Activated effector memory CD4-positive, alpha-beta T cell treated with Interleukin-2 at 50 U/mL for 16 hours (primary cell): ENCODE data around the gene IFT122.

Experiments used
- DNase-seq: peaks from one replicate; pipeline ENCODE4 v3.0.0-alpha.2; 2020

Gene IFT122

GRCh38 chr3:129442486-129442885 is 2.5 kb downstream of the IFT122 start:
- DNase-seq: no peak

GRCh38 chr3:129442947-129443346 is 2.9 kb downstream of the IFT122 start:
- no peak for DNase-seq

DNA sequence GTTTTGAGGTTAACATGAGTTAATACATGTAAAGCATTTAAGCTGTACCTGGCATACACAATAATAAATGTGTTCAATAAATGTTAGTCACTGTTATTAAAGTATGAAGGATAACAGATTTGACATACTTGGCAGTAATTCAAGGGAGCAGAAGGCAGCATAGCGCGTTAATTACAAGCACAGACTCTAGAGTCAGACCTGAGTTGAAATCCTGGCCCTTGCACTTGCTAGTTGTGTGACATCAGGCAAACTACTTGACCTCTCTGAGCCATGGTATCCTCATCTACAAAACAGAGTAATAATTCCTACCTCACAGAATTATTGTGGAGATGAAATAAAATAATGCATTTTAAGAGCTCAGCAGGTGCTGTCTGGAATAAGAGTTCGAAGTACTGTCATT is 5.4 kb downstream of the IFT122 start:
- DNase-seq: no peak

GRCh38 chr3:129446926-129447325 is 6.9 kb downstream of the IFT122 start:
- no peak for DNase-seq

DNA sequence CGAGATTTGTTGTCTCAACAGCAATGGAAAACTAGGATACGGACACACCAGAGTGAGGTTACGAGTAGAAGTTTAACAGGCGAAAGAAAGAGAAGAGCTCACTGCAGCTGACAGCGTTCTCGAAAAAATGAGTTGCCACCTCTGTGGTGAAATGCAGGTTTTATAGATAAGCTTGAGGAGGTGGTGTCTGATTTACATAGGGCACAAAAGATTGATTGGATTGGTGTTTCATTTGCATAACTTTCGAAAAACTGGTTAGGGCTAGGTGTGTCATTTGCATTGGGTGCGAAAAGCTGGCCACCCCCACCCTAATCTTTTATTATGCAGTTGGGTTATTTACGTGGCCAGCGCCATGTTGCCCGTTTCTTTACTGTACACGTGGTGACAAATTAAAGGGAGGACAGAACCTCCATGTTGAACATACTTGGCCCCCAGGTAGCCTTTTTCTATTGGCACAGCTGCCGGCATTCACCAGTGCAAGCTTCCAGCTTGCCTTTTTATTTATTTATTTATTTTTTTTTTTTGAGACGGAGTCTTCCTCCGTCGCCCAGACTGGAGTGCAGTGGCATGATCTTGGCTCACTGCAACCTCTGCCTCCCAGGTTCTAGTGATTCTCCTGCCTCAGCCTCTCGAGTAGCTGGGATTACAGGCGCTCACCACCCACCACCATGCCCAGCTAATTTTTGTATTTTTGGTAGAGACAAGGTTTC is 8.3 kb downstream of the IFT122 start:
- DNase-seq: no peak

DNA sequence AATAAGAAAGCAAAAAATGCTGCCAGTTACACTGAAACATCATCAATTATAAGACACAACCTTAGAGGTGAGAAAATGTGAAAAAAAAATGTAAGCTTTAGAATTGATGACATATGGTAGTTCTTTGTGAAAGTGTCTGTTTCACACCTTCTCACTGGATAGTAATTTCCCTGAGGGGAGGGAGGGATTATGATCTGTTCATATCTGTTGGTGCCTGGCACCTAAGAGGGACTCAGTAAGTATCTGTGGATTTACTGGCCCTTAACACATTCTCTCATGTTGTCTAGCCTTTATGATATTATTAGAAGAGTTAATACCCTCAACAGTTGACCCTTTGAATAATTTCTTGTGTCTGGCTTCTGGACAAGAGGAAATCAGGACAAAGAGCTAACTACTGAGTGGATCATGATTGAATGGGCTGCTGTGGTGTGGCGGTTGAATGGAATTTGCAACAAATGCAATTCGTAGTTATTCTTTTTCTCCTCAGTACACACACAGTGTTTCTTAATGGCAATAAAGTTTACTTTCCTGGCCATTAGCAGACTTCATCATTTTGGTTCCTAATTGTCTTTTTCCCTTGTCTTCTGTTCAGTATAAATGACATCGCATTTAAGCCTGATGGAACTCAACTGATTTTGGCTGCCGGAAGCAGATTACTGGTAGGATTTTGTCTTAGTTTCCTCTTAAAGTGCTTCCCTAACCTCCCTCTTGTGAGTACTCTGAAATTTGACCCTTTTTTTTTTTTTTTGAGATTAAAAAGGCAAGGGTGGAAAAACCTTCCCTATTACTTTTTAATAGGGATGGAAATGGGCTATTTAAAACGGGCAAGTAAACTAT is 9.5 kb downstream of the IFT122 start:
- DNase-seq: no peak

- no peak for DNase-seq
Observed at GRCh38 chr3:129453732-129454131, 13.7 kb downstream of the IFT122 start.

DNA sequence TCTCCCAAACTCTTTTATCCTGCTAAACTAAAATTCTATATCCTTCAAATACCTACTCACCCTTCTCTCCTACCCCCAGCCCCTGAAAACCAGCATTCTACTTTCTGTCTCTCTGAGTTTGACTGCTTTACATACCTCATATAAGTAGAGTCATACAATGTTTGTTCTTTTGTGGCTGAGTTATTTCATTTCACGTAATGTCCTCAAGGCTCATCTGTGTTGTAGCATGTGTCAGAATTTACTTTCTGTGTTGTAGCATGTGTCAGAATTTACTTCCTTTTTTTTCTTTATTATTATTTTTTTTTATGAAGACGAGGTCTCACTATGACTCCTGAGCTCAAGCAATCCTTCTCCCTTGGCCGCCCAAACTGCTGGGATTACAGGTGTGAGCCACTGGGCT is 20.1 kb downstream of the IFT122 start:
- DNase-seq: no peak

DNA sequence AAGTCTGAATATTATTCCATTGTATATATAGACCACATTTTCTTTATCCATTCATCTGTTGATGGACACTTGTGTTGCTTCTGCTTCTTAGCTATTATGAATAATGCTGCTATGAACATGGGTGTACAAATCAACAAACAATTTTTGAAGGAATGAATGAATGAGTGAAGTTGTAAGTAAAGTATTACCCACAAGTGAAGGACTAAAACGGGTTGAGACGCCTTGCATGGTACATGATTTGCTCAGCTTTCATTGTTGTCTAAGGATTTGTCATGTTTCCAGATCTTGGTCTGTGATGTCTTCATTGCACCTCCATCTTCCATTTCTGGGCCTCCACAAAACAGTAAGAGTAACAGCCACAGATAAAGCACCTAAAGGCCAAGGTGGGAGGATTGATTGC is 20.5 kb downstream of the IFT122 start:
- no peak for DNase-seq

- DNase-seq: no peak
Observed at GRCh38 chr3:129461022-129461421, 21.0 kb downstream of the IFT122 start.

DNA sequence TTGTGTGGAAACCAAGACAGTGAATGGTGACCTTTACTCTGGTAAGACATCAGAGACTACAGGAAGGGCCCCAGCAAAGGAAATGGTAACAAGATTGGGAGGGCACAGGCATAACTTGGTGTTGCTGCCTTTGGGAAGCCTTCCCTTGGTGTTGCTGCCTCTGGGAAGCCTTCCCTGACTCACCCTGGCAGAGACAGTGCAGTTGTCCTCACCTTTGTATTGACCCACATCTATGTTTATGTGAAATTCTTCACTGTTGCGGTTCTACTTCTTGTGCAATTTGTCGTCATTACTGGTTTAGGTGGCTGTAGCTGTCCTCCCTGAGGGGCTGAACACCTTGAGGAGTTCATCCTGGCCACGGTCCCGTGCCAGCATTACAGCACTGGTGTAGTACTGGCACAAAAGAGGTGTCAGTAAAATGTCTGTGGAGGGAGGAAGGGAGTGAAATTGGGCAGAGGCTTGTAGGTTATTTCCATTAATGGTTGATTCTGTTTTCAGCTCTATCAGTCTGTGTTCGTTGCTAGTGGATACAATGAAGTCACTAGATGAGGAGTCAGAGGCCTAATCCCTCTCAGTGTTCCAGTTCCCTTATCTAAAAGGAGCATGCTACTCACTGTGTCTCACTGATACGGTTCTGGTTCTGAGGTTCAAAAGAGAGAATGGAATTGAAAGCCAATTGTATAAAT is 21.6 kb downstream of the IFT122 start:
- no peak for DNase-seq

- no peak for DNase-seq
Observed at GRCh38 chr3:129462361-129462968, 22.4 kb downstream of the IFT122 start.

GRCh38 chr3:129463094-129463493 is 23.1 kb downstream of the IFT122 start:
- no peak for DNase-seq

DNA sequence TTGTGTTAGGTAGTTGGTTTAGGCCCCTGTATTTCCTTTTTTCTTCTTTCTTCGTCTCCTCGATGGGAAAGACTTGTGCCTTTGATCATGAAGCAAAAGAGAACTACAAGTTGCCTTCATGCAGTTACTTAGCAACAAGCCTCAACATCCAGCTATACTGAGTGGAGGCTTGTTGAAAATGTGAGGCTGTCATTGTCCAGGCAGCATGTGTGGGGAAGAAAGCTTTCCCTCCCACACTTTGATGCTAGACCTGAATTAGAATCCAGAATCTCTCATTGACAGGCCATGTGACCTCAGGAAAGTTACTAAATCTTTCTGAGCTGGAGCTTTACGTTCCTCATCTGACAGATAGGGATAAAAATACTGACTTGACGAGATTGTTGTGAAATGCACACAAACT is 23.7 kb downstream of the IFT122 start:
- no peak for DNase-seq

DNA sequence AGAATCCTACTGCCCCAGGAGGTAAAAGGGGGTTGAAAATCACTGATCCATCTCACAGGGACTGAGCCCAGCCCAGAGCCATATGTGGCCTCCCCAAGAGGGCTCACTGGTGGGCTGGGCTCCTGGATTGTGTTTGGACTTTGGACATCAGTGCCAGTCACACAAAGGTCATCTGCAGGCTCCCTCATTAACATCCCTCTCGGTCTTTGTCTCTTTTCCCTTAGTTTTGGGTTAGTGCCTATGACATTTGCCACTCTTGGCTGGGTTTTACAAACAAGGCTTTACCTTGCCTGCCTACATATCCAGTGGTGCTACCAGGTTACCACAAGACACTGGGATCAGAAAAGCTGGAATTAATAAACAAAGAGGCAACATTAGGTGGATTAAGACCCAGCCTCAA is 27.9 kb downstream of the IFT122 start:
- DNase-seq: no peak

DNA sequence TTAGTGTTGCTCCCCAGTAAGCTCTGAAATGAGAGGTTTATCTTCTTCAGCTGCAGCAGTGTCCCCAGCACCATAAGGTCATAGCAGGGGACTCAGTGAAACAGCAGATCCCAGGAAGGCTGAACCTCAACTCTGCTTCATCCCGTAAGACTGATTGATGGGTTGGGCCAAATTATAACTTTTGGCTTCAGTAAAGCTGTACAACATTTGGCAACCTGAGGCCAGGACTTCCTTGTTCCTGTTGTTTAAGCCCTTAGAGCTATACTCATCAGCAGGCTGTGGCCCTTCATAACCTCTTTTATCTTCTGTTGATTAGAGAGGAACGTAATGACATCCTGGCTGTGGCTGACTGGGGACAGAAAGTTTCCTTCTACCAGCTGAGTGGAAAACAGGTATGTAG is 29.0 kb downstream of the IFT122 start:
- no peak for DNase-seq

DNA sequence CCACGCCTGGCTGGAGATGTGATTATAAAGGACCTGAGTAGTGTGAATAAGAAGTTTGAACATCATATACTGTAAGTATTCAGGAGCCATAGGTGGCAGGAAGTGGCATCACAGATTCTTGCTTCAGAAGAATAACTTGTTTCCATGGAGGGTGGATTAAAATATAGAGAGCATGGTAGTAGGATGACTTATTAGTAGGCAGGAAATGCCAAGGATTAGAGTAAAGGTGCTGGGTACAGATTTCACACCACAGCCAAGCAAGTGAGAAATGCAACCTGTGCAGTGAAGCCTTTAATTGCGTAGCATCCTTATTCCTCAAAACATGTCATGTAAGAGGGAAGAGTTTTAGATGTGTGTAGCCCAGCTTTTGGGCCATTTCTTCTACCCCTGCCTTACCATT is 30.8 kb downstream of the IFT122 start:
- no peak for DNase-seq

- DNase-seq: no peak
Observed at GRCh38 chr3:129473067-129473768, 33.2 kb downstream of the IFT122 start.

GRCh38 chr3:129473769-129474152 is 33.7 kb downstream of the IFT122 start:
- DNase-seq: no peak

DNA sequence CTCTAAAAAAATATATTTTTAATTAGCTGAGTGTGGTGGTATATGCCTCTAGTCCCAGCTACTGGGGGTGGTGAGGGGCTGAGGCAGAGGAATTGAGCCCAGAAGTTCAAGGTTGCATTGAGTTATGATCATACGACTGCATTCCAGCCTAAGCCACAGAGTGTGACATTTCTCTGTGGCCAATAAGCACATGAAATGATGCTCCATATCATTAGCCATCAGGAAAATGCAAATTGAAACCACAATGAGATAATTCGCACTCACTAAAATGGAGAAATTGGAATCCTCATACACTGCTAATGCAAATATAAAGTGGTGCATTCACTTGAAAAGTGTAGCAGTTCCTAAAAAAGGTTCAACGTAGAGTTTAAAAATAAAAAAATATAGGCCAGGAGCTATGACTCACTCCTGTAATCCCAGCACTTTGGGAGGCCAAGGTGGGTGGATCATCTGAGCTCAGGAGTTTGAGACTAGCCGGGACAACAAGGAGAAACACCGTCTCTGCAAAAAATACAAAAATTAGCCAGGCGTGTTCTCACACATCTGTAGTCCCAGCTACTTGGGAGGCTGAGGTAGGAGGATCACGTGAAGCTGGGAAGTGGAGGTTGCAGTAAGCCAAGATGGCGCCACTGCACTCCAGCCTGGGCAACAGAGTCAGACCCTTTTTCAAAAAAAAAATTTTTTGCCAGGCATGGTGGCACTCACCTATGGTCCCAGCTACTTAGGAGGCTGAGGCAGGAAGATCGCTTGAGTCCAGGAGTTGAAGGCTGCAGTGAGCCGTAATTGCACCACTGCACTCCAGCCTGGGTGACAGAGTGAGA is 35.2 kb downstream of the IFT122 start:
- DNase-seq: no peak

DNA sequence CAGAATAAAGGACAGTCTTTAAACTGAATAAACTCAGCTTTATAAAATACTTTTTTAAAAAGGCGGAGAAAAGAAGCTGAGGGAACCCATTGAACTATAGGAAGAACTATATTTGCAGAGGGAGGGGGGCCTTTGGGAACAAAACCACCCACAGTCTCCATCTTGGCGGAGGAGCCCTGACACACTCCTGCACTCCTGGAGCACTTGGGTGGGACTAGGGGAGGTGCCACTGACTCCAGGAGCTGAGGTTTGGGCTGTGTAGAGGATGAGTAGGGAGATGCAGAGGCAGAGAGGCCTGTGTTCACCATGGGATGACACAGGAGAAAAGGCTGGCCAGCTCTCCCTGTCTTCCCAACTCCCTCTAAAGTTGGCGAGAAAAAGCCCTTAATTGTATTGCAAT is 35.8 kb downstream of the IFT122 start:
- DNase-seq: no peak

DNA sequence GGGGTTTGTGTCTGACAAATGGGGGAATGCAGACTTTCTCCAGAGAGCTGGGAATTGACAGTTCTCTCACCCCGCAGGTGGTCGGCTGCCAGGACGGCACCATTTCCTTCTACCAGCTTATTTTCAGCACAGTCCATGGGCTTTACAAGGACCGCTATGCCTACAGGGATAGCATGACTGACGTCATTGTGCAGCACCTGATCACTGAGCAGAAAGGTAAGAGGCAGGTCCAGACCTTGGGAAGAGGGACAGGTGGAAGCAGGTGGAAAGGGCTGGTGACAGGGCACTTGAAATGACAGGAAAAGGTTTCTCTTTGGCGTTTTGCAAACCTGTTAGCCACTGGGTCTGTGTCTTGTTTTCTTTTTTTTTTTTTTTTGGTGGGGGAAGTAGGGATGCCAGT is 36.6 kb downstream of the IFT122 start:
- DNase-seq: no peak
